Measurements from ENCODE around the gene ANKS1B. TPM values are rescaled to one million over a fixed set of nuclear protein-coding genes. Genes with fewer than 3 reads are reported as not detected.
"Not testable (repeated sequence)": the region's sequence is repeated elsewhere in the genome, so short reads cannot be mapped to it uniquely, and the experiment has no call there.

ANKS1B gene
- total RNA-seq, 1 donor from 2014 or later: 1.9 TPM

GRCh38 chr12:99783421-99783820 lies 201.3 kb downstream of the ANKS1B start:
- intact Hi-C loops (cut with DNase I): no loop called here
- no peak for DNase-seq (ENCODE audit: low spot score)

GRCh38 chr12:99772274-99772673 lies 212.5 kb downstream of the ANKS1B start:
- no peak for DNase-seq (ENCODE audit: low spot score)
- intact Hi-C loops (cut with DNase I): no loop called here

- intact Hi-C loops (cut with DNase I): no loop called here
- no peak for DNase-seq (ENCODE audit: low spot score)
Observed at GRCh38 chr12:99771659-99772058, 213.1 kb downstream of the ANKS1B start.

DNA sequence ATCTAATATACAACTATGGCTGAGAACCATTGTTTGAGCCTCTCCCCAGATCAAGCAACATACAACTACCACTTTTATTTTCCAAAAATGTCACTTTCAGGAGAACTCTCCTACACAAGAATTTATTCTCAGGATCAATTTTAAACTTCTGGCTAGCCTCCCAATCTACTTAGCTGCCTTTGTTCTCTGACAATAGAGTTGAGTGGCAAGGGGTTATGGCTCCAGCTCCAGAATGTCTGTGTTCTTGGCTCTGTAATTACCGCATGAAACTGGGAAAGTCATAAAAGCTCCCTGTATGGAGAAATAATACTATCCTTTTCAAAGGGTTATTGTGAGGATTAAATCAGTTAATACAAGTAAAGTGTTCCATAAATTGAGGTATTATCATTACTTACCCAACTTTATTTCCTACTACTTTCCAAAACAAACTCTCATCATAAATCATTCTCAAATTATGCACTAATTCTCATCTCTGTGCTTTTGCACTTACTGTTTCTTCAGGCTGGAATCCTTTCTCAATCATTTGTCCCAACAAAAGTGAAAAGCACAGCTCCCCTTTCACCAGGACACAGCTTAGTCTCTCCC lies 215.2 kb downstream of the ANKS1B start:
- DNase-seq (ENCODE audit: low spot score): no peak
- intact Hi-C loops (cut with DNase I): loop anchor here (2.0 kb wide), 1 partner anchor 725 kb away; no protein-coding TSS in a partner anchor

GRCh38 chr12:99768758-99769157 lies 216.0 kb downstream of the ANKS1B start:
- DNase-seq (ENCODE audit: low spot score): no peak
- intact Hi-C loops (cut with DNase I): loop anchor here (2.0 kb wide), 1 partner anchor 724 kb away; no protein-coding TSS in a partner anchor

DNA sequence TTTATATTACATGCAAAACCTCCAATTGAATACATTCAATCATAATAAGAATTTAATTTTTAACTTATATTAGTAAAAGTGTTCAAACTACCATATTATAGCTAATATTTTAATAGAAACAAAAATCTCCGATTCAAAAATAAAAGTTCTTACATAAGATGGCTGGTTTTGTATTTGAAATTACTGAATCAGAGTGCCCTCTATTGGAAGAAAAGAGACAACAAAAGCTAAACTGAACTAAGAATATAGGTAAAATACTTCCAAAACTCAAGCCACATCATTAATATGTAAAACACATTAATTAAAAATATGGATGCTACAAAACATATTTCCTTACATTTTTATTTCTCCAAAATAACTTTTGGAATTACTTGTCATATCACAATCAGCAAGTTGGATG lies 216.9 kb downstream of the ANKS1B start:
- intact Hi-C loops (cut with DNase I): loop anchor here (2.0 kb wide), 1 partner anchor 723 kb away; no protein-coding TSS in a partner anchor
- no peak for DNase-seq (ENCODE audit: low spot score)

DNA sequence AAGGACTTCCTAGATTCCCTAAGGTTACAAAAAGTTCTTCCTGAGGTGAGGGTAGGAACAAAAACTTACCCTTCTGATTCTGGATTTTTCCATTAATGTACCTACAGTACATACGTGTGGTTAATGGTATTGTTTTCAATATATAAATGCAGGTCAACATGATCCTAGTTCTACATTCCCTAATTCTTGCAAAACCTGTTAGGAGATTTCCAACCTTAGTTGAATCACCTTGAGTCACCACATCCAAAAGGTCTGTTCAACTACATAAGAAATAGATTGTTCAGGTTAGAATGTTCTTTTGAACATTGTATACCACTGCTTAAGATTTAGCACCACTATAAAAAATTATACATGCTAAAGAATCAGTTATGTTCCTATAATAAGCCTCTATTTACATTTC lies 218.3 kb downstream of the ANKS1B start:
- DNase-seq (ENCODE audit: low spot score): no peak
- intact Hi-C loops (cut with DNase I): no loop called here

DNA sequence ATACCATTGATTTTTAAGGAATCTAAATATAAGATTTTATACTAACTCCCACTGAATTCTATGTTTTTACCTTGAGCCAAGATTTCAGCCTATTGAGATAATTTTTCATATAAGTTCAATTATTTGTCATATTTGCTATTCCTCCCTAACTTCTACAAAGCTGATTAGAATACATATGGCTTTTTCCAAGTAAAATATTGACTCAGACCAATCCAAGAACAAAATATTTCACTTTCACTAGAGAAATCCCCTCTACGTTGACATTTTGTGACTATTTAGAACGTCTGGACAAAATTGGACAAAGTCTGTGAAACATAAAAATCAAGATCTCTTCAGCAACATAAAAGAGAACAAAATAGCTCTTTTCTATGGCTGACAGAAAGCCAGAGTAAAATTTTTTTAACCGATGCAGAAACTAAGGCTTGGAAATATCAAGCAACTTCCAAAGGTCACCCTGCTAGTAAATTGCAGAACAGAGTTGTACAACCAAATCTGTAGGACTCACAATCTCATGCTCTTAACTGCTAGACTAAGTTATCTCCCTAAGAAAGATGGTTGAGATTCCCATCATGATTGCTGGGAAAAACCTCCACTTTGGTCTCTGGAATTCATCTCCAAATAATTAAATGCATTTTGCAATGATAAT lies 219.1 kb downstream of the ANKS1B start:
- intact Hi-C loops (cut with DNase I): no loop called here

DNA sequence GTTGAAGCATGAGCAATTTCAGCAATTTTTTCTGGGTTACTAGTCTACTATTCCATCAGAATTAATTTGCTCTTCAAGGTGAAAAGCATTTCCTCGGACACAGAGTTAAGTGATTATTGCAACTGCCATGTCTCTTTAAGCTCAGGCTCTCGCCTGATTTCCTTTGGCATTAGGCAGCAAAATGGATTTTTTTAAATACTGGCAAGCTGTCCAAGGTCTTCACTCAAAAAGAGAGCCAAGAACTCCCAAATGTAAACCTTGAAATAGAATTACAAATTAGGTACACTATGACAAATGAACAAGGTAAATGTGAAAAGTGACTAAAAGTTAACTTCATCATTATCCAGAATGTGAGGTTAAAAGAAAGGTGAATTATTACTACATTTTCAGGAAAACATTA lies 225.3 kb downstream of the ANKS1B start:
- DNase-seq (ENCODE audit: low spot score): no peak

More for the DNA sequence above, 219.1 kb downstream of the ANKS1B start:
- no peak for DNase-seq (ENCODE audit: low spot score)

GRCh38 chr12:99758997-99759396 lies 225.7 kb downstream of the ANKS1B start:
- no peak for DNase-seq (ENCODE audit: low spot score)
- intact Hi-C loops (cut with DNase I): no loop called here

More for the DNA sequence above, 225.3 kb downstream of the ANKS1B start:
- intact Hi-C loops (cut with DNase I): no loop called here

DNA sequence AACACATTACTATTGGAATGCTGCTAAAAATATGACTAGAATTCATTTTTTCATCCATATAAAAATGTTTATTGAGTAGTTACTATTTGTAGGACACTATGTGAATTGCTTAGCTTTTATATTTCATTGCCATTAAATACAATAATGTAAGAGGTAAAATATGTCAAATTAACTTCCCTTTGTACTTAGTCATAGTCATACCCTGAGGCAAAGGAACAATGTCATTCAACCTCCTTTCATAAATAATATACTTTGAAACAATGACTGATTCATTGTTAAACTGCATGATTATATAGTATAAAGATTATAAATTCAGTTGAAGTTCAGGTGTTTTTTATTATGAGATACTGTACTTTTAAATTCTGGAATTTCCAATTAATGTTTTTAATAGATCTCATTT lies 232.0 kb downstream of the ANKS1B start:
- DNase-seq (ENCODE audit: low spot score): no peak
- intact Hi-C loops (cut with DNase I): no loop called here

- no peak for DNase-seq (ENCODE audit: low spot score)
Observed at GRCh38 chr12:99746538-99746937, 238.2 kb downstream of the ANKS1B start.

GRCh38 chr12:99745895-99746294 lies 238.8 kb downstream of the ANKS1B start:
- DNase-seq (ENCODE audit: low spot score): no peak
- intact Hi-C loops (cut with DNase I): no loop called here

More at GRCh38 chr12:99746538-99746937, 238.2 kb downstream of the ANKS1B start:
- intact Hi-C loops (cut with DNase I): no loop called here

DNA sequence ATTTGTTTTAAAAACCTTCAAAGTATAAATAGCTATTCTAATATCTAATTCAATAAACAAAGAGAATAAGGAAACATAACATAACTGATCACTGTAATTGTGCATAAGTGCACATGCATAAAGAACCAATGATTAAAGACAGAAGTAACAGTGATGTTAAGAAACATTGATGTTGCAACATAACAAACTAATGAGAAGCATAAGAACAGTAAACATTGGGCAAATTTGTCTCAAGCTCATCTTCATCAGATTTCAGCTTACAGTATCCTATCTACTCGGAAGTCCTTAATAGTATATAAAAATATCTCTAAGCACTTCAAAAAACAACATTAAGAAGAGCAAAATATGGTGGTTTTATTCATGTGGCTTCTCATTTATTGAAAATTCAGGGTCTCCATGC lies 239.6 kb downstream of the ANKS1B start:
- DNase-seq (ENCODE audit: low spot score): no peak
- intact Hi-C loops (cut with DNase I): no loop called here

DNA sequence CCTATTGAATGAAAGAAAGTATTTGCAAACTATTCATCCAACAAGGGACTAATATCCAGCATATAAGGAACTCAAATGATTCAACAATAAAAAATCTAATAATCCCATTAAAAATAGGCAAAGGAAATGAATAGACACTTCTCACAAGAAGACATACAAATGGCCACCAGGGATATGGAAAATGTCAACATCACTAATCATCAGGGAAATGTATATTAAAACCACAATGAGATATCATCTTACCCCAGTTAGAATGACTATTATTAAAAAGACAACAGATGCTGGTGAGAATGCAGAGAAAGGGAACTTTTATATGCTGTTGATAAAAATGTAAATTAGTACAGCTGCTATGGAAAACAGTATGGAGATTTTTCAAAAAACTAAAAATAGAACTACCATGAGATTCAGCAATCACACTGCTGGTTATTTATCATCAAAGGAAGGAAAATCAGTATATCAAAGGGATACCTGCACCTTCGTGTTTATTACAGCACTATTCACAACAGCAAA lies 247.9 kb downstream of the ANKS1B start:
- no peak for DNase-seq (ENCODE audit: low spot score)
- intact Hi-C loops (cut with DNase I): no loop called here

DNA sequence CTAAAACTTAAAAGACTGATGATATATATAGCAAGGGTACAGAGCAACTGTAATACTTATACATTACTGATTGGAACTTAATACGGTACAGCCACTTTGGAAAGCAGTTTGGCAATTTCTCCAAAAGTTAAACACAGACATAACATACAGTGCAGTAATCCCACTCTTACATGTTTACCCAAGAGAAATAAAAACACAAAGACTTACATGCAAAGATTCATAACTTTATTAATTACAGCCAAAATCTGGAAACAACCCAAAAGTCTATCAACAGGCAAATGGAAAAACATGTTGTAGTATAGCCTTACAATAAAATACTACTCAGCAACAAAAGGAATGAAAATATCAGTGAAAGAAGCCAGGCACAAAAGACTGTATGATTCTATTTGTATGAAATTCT lies 252.6 kb downstream of the ANKS1B start:
- intact Hi-C loops (cut with DNase I): no loop called here
- no peak for DNase-seq (ENCODE audit: low spot score)

- intact Hi-C loops (cut with DNase I): no loop called here
- DNase-seq (ENCODE audit: low spot score): no peak
Observed at GRCh38 chr12:99722690-99723486, 261.8 kb downstream of the ANKS1B start.

DNA sequence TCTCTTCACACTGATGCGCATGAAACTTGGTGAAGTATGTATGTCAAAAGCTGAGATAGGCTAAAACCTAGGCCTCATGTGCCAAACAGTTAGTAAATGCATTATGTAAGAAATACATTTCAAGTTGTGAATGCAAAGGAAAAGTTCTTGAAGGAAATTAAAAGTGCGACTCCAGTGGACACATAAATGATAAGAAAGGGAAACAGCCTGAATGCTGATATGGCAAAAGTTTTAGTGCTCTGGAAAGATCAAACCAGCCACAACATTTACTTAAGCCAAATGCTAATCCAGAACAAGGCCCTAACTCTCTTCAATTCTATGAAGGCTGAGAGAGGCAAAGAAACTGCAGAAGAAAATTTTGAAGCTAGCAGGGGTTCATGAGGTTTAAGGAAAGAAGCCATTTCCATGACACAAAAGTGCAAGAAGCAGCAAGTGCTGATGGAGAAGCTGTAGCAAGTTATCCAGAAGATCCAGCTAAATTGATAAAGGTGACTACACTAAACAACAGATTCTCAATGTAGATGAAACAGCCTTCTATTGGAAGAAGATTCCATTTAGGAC lies 262.9 kb downstream of the ANKS1B start:
- intact Hi-C loops (cut with DNase I): no loop called here

GRCh38 chr12:99720083-99720465 lies 264.7 kb downstream of the ANKS1B start:
- intact Hi-C loops (cut with DNase I); DNase-seq (ENCODE audit: low spot score): not testable (repeated sequence)

More for the DNA sequence above, 262.9 kb downstream of the ANKS1B start:
- DNase-seq (ENCODE audit: low spot score): no peak
